ENCODE measurements around the gene ANKRA2.

- TF ChIP-seq, protein P1, sequence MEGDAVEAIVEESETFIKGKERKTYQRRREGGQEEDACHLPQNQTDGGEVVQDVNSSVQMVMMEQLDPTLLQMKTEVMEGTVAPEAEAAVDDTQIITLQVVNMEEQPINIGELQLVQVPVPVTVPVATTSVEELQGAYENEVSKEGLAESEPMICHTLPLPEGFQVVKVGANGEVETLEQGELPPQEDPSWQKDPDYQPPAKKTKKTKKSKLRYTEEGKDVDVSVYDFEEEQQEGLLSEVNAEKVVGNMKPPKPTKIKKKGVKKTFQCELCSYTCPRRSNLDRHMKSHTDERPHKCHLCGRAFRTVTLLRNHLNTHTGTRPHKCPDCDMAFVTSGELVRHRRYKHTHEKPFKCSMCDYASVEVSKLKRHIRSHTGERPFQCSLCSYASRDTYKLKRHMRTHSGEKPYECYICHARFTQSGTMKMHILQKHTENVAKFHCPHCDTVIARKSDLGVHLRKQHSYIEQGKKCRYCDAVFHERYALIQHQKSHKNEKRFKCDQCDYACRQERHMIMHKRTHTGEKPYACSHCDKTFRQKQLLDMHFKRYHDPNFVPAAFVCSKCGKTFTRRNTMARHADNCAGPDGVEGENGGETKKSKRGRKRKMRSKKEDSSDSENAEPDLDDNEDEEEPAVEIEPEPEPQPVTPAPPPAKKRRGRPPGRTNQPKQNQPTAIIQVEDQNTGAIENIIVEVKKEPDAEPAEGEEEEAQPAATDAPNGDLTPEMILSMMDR (IDR thresholded peaks at IDR 0.05; ENCODE audit: borderline replicate concordance, extremely low read depth, low read length, poor library complexity, severe bottlenecking) = no peak
- TF ChIP-seq EZH2 (IDR thresholded peaks at IDR 0.05; ENCODE audit: borderline replicate concordance, low read depth, low read length, severe bottlenecking) = no peak
Observed at GRCh38 chr5:73528248-73528647, 37.2 kb downstream of the ANKRA2 start.

All from DND-41 (cell line).